SIG-M5 treated with dmso at 0.1 percent for 504 hours (cell line): ENCODE results near the gene TMCO4.

Experiments
- DNase-seq: peaks from one replicate; lab custom pipeline; 2025; ENCODE audit not compliant: unreplicated experiment; lab: John Stamatoyannopoulos, UW

Gene TMCO4

DNA sequence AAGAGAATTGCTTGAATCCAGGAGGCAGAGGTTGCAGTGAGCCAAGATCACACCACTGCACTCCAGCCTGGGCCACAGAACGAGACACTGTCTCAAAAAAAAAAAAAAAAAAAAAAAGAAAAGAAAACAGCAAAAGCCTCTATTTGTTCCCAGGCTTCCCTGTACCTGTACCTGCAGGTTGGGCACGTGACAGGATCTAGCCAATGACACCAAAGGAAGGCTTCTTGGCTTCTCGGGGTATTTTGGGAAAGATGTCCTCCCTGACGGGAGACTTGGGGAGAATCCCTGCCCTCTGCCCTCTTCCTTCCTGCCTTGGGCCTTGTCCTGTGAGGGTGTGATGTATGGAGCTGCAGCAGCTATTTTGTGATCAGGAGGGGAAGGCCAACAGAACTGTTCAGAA, 22.8 kb downstream of the TMCO4 start:
- DNase-seq, result no peak

- DNase-seq, result no peak
These were observed 23.4 kb downstream of the TMCO4 start for GRCh38 chr1:19776287-19776686.

DNA sequence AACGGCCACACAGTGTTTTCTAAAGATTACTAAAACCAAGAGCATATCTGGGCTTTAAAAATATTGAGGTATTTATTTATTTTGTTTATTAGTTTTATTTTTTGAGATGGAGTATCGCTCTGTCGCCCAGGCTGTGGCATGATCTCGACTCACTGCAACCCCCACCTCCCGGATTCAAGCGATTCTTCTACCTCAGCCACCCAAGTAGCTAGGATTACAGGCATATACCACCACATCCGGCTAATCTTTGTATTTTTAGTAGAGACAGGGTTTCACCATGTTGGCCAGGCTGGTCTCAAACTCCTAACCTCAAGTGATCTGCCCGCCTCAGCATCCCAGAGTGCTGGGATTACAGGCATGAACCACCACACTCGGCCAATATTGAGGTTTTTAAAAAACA, 23.9 kb downstream of the TMCO4 start:
- no peak for DNase-seq

DNA sequence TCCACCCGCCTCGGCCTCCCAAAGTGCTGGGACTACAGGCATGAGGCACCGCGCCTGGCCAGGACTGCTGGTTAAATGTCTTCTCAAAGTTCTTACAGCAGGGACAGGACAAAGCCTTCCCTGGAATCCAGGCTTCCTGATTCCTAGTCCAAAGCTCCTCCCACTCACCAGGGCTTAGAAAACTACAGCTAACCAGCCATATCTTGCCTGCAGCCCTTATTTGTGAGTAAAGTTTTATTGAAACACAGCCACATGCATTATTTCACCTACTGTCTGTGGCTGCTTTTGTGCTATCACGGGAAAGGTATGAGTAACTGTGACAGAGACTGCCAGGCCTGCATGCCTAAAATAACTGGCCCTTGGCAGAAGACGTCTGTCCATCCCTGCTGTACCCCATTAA, 24.4 kb downstream of the TMCO4 start:
- DNase-seq, result no peak

DNA sequence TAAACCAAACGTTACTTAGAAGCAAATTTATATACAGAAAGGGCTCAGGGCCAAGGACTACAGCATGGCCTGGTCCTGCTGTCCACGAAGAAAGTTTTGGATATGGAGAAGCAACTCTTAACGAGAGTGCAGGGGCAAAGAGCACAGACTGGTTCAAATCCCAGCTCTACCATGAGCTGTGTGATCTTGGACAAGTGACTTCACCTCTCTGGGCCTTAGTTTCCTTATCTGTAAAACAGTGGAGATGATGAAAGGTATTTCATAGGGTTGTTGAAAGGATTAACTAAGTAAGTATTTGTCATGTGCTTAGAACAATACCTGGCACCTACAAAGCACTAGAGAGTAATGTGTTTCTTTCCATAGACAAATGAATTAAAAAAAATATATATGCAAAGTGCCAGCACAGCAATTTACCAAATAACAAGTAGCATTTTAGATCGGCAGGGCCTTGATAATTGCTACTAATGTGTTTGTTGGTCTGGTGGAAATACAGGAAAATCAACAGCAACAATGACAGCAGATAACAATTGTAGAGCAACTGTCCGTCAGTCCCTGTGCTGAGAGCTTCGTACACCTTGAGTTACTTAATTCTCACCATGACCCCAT, 25.4 kb downstream of the TMCO4 start:
- DNase-seq, result no peak

- no peak for DNase-seq
These were observed 26.2 kb downstream of the TMCO4 start for GRCh38 chr1:19773485-19773884.

GRCh38 chr1:19772053-19772452, 27.7 kb downstream of the TMCO4 start:
- no peak for DNase-seq

DNA sequence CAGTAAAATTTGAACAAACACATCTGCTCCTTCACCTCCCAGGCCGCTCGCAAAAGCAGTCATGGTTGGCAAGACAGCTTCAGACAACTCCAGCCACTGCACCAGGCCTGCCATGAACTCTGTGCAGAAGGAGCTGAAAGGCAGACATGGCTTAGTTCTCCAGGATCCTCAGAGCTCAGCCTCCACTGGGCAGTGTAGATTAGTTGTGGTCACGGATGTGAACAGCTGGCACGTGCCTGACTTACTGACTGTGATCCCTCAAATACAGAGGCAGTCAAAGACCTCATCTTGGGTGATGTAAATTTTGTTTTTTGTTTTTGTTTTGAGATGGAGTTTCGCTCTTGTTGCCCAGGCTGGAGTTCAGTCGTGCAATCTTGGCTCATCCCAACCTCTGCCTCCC, 28.4 kb downstream of the TMCO4 start:
- DNase-seq, result no peak

- DNase-seq, result no peak
These were observed 29.1 kb downstream of the TMCO4 start for GRCh38 chr1:19770436-19771190.

DNA sequence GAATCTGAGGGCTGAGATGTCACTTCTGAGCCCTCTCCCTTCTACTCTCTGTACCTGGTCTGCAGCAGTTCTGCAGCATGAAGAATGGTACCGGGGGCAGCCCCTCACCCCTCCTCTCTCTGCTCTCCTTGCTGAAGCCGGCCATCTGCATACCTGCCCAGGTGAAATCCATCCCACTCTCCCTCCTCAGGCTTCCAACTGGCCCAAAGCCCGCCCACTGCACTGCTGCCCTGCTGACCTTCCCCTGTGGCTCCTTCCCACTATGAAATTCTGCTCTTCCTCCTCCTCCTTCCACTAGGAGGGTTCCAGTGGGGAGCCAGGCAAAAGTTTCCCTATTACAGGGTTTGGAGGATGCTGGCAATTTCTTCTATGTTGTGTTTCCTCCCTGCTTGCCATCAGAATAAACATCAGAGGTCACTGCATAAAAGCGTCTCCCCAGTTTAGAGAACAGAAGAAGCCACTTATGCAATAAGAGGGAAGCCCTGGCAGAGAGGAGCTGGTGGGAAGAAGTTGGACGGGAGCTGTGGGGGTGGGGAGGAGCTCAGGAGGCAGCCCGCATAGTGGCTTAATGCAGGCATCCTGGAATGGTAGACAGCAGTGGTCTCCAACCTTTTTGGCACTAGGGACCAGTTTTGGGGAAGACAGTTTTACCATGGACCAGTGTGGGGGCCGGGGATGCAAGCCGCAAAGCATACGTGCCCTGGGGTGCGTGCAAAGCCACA, 30.3 kb downstream of the TMCO4 start:
- no peak for DNase-seq

GRCh38 chr1:19768353-19769210, 31.1 kb downstream of the TMCO4 start:
- no peak for DNase-seq

DNA sequence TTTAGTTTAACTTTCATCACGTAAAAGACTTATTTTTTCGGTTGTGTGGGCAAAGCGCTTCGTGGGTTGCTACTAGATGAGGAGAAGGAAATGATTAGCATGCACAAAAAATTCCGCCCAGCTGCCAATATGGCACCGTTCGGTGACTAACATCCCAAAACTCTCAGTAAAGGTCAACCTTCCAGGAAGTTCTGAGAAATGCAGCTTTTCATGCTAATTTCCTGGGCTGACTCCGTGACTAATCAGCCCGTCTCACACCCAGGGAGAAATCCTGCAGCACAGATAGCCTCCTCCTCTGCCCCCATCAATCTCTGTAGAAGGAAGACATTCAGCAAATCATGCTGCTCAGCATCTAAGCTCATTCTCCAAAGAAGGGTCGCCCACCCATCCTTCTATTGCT, 34.1 kb downstream of the TMCO4 start:
- DNase-seq, result no peak

DNA sequence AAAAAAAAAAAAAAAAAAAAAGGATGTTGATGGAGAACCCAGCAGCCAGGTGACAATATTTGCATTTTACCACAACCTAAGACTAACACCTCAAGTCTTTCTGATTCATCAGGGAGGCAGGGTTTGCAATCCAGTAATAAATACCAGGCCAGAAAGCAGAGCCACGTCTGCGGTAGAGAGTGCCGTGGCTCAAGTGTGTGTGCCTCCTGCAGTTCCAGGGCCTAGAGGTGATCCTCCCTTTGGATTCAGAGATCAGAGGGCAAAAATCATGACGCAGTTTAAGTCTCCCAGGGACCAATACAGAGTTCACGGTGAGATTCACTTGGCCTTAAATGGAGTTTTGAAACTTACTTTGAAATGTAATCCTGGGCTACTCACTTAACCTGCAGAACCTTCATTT, 34.9 kb downstream of the TMCO4 start:
- DNase-seq, result no peak

- DNase-seq, result peak; percentile 28
These were observed 37.4 kb downstream of the TMCO4 start for GRCh38 chr1:19762175-19762779.

GRCh38 chr1:19759740-19760089, 40.0 kb downstream of the TMCO4 start:
- no peak for DNase-seq

DNA sequence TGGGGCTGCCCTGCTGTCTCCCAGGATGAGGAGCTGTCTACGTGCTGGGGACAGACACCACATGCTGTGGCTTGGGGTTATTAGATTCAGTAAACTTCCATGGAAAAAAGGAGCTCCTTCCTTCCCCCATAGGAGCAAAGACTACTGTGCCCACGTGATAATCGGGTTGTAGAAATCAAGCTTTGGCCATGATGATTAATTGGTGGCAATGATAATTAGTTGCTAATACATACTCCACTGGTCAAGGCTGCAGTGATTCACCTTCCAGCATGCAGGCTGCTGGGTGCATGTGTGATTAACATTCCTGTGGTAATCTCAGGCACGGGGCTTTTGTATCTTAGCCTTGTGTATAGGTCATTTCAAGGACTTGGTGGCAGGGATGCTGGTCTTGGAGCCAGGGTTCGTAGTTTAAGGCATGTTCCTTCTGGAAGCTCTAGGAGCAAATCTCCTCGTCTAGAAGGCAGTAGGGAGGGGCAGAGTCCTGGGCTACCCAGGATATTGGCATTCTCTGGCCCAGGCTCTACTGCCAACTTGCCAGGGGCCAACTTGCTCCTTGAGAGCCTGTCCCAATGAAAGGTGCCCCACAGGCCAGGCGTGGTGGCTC, 41.4 kb downstream of the TMCO4 start:
- no peak for DNase-seq

DNA sequence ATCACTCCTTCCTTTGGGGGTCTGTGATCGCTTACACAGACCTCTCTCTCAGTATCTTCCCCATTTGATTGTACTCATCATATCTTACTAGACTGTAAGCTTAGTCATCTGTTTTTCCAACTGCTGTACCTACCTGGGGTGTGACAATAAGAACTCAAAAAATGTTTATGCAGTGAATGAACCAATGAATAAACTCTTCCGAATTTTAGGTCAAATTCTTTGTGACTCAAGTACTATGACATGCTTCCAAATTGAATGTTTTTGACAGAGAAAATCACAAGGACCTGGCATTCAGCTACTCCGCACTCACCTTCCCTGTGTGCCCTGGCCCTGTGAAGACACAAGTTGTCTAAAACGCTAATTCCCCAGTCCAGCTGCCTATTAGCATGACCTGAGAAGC, 42.1 kb downstream of the TMCO4 start:
- no peak for DNase-seq

DNA sequence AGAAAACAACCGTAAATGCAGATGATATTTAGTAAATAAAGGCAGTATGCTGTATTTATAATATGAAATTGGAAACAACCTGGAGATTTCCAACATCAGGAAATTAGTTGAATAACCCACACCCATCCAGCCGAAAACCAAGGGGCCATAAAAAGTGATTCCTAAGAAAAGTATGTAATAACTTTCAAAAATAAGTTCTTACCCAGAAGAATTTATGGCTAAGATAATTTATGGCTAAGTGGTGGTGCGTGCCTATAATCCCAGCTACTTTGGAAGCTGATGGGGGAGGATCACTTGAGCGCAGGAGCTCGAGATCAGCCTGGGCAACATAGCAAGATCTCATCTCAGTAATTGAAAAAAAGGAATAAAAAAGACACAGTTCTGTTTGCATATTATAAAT, 43.2 kb downstream of the TMCO4 start:
- no peak for DNase-seq

DNA sequence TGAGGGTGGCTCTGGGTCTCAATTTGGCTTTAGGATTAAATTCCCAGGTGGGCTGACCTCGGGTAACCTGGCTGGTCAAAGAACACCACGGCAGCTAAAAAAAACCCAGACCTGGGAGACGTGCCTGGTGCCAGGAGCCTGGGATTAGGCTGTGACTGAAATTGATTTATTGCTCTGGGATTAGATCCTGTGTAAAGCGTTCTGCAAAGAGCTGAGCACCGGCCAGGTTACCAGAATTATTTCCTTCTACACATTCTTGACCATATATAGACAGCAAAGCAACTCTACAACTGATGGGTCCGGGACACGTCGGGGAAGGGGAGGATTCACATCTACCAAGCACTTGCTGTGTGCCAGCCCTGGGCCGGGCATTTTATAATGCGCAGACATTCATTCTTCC, 45.2 kb downstream of the TMCO4 start:
- DNase-seq, result no peak

- no peak for DNase-seq
These were observed 47.5 kb downstream of the TMCO4 start for GRCh38 chr1:19752083-19752696.
